CD4-positive, alpha-beta T cell treated with Interleukin-15 for 4 hours (primary cell): ENCODE data around the gene VMP1.
"Not testable (repeated sequence)": the region's sequence is repeated elsewhere in the genome, so short reads cannot be mapped to it uniquely, and the experiment has no call there.

Experiments used
- DNase-seq: peaks from one replicate; pipeline ENCODE4 v3.0.0-alpha.2; 2020; ENCODE audit warnings: low spot score

The VMP1 gene

DNA sequence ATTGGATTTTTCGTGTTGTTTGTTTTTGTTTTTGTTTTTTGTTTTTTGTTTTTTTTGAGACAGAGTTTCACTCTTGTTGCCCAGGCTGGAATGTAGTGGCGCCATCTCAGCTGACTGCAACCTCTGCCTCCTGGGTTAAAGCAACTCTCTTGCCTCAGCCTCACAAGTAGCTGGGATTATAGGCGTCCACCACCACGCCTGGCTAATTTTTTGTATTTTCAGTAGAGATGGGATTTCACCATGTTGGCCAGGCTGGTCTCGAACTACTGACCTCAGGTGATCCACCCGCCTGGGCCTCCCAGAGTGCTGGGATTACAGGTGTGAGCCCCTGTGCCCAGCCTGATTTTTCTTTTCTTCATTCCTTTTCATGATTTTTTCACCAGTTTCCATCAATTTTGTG is 73.1 kb downstream of the VMP1 start:
- not testable (repeated sequence) for DNase-seq

DNA sequence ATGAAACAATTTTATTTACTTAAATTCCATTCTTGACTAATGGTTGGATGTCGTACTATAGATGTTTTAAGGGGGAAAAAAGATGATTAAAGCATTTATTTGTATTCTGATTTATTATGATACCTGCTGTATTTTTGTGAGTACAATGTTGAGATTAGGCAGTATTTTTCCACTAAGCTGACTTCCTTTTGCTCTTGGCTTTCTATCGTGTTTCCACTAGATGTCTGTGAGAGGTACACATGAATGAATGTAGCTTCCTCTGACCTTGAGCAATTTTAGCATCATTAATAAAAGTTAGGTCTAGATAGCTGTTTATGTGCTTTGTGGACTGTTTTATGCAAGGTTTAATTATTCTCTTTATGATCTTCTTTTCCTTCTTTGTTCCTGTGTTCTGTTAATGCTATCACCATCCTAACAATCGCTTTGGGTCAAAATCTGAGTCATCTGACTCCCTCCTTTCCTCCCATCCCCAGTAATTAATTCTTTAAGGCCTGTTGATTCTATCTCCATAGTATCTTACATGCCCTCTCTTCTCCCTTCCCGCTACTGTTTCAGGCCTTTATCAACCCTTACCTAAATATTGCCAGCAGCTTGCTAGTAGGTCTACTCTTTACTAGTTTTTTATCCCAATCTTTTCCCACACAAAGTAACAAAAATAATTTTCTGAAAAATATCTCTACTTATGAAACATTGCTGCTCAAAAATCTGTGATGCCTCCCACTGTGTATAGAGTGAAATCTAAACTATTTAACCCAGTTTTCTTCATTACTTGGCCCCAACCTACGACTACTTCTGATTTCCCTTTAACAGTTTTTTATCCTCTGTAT is 76.0 kb downstream of the VMP1 start:
- peak; percentile 53 for DNase-seq

GRCh38 chr17:59785091-59785799 is 77.8 kb downstream of the VMP1 start:
- DNase-seq = peak; percentile 37

DNA sequence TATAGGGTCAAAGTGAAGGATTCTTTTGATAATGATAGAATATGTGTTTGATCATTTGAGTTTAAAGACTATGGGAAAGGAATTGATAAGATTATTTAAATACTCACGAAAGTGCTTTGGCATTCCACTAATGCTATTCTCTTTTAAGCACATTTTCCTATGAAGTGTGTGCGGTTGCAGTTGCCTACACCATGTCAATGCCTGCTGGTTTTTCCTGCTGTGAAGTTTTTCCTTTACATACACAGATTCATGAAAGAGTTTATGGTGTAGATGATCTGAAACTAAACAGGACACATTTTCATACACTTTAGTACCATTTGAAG is 78.7 kb downstream of the VMP1 start:
- no peak for DNase-seq

GRCh38 chr17:59786536-59787319 is 79.3 kb downstream of the VMP1 start:
- peak; percentile 98 for DNase-seq

- not testable (repeated sequence) for DNase-seq
Observed at GRCh38 chr17:59789849-59790248, 82.4 kb downstream of the VMP1 start.

GRCh38 chr17:59790418-59790817 is 83.0 kb downstream of the VMP1 start:
- not testable (repeated sequence) for DNase-seq

- no peak for DNase-seq
Observed at GRCh38 chr17:59790910-59791309, 83.5 kb downstream of the VMP1 start.

DNA sequence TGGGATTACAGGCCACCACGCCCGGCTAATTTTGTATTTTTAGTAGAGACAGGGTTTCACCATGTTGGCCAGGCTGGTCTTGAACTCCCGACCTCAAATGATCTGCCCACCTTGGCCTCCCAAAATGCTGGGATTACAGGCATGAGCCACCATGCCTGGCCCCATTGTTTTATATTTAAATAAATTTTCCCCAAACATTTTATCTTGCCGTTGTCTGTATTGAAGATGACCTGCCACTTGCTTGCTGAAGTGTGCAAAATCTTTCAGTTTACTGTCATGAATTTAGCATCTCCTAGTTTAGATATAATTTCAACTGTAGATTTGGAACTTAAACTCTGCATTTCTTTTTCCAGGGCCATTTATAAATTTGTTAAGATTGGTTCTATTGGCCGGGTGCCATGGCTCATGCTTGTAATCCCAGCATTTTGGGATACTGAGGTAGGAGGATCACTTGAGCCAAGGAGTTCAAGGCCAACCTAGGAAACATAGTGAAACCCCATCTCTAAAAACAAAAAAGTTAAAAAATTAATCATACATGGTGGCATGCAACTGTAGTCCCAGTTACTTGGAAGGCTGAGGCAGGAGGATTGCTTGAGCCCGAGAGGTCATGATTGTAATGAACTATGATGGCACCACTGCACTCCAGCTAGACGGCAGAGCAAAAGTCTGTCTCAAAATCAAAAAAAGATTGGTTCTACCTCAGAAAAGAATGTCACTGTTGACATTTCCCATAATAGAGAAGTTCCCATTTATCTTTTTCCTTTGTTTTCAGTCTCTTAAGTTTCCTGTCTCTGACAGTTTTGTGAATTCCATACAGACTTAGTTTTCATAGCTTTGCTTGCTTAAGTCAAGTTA is 84.4 kb downstream of the VMP1 start:
- DNase-seq = no peak

DNA sequence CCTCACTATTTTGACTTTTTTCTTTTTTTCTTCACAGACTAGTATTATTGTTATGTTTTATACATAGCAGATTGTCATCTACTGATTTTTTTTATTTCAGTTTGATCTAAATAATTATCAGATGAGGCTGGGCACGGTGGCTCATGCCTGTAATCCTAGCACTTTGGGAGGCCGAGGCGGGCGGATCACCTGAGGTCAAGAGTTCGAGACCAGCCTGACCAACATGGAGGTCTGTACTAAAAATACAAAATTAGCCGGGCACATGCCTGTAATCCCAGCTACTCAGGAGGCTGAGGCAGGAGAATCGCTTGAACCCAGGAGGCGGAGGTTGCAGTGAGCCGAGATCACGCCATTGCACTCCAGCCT is 85.0 kb downstream of the VMP1 start:
- not testable (repeated sequence) for DNase-seq

DNA sequence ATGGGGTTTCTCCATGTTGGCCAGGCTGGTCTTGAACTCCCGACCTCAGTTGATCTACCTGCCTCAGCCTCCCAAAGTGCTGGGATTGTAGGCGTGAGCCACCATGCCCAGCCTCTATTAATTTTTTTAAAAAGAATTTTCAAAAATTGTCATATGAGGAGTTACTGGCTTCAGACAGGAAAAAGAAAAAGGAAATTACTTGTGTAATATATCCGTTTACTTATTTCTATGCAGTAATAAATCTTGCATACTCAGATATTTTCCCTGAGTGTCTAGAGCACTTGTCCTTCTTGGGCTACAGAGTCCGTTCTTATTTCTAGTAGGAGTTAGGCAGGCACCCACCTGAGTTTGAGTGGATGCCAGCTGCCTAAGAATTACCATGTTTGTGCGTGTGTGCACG is 85.8 kb downstream of the VMP1 start:
- no peak for DNase-seq

- DNase-seq = no peak
Observed at GRCh38 chr17:59796138-59796537, 88.7 kb downstream of the VMP1 start.

- no peak for DNase-seq
Observed at GRCh38 chr17:59796785-59797205, 89.3 kb downstream of the VMP1 start.

DNA sequence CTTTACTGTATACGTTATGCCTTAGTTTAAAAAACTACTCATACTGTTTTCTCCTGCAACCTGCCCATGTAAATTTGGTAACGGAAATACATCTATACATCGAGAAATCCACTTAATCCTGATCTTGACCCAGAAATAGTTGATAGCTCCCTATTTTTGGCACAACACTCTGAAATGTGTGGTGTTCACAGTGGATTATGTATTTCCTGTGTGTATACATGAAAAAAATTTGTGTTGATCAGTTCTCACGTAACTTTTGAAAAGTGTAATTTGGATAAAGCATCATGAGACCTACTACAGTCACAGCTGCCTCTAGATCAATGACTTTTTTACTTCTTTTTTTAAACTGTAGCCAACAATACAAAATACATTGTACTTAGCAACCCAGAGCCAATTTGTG is 90.7 kb downstream of the VMP1 start:
- DNase-seq = no peak

DNA sequence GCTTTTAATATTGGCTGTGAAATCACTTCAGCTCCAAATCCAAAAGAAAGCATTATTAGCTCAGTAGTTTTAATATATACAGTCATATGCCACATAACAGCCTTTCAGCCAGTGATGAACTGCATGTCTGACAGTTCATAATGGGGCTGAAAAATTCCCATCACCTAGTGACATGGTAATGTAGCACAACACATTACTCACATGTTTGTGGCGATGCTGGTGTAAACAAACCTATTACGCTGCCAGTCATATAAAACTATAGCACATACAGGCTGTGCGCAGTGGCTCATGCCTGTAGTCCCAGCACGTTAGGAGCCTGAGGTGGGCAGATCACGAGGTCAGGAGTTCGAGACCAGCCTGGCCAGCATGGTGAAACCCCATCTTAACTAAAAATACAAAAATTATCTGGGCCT is 93.1 kb downstream of the VMP1 start:
- peak; percentile 19 for DNase-seq

DNA sequence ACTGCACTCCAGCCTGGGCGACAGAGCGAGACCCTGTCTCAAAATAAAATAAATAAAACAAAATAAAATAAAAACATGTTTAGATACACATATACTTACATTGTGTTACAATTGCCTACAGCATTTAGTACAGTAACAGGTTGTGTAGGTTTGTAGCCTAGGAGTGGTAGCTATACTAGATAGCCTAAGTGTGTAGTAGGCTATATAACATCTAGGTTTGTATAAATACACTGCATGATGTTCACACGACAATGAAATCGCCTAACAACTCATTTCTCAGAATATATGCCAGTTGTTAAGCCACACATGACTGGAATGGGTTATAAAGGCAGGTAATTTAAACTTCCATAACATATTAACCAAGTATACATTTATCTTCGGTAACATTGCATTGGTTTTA is 94.7 kb downstream of the VMP1 start:
- DNase-seq = no peak

DNA sequence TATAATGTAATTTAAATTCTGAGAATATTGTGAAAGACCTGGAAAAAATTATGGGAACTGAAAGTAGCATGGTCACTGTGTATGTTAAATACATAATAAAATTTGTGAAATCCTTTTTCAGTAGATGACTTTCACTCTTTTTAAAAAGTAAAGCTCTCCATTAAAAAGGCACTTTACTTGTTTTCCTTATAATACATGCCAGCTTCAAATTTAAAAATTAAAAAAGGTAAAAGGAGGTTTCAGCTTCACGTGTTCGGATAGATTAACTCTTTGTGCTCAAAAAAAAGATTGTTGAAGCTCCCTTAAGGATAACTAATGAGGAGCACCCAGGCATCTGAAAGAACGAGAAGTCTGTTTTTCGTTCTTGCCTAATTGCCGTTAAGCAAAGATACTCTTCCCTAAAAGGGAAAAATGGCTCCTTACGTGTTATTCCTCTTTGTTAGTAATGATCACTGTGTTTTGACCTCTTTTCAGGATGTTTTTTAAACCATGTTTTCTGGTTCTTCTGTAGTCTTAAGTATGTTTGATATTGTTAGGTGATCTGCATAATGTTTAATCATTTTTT is 97.5 kb downstream of the VMP1 start:
- no peak for DNase-seq

- not testable (repeated sequence) for DNase-seq
Observed at GRCh38 chr17:59806322-59806721, 98.9 kb downstream of the VMP1 start.

DNA sequence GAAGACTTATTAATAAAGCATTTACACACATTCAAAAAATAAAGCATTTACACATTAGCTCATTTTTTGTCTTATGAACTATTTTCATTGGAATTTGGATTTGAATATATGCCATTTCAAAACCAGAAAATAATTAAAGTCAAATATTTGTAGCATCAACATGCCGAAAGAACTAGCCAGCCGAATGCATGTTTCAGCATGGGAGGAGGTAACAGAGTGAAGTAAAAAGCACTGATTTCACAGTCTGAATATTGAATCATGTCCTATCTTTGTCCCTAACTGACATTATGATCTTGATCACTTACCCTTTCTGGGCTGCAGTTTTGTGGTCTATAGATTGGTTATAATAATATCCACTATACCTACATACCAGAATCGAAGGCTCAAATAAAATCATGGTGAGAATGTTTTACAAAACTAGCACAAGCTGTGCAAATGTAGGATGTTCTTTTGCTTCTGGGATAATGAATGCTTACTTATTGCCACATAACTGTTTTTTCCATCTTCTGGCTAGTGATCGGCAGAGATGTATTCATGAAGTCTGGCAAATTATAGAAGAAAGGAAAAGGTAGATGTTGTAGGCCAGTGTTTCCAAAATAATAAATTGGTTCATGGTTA is 100.5 kb downstream of the VMP1 start:
- DNase-seq = no peak

- DNase-seq = no peak
Observed at GRCh38 chr17:59810894-59811153, 103.4 kb downstream of the VMP1 start.

- no peak for DNase-seq
Observed at GRCh38 chr17:59811209-59811608, 103.8 kb downstream of the VMP1 start.
